HT1080 (cell line): ENCODE data around the gene TMED7. TPM values are rescaled to one million over a fixed set of nuclear protein-coding genes. Genes with fewer than 3 reads are reported as not detected.

Experiments used
- DNase-seq: peaks from one replicate; pipeline ENCODE4 v3.0.0-alpha.2; 2015; ENCODE audit warnings: low read depth
- total RNA-seq: library from RNA; depleted of rRNA; stranded (reverse); fragments of >200 nt; shearing (Covaris generic); gene quantifications from 2 replicates; pipeline ENCODE4 v1.2.3, GENCODE V29; 2014

The TMED7 gene
- total RNA-seq, 1 experiment from 2014 or later, result 288 TPM

DNA sequence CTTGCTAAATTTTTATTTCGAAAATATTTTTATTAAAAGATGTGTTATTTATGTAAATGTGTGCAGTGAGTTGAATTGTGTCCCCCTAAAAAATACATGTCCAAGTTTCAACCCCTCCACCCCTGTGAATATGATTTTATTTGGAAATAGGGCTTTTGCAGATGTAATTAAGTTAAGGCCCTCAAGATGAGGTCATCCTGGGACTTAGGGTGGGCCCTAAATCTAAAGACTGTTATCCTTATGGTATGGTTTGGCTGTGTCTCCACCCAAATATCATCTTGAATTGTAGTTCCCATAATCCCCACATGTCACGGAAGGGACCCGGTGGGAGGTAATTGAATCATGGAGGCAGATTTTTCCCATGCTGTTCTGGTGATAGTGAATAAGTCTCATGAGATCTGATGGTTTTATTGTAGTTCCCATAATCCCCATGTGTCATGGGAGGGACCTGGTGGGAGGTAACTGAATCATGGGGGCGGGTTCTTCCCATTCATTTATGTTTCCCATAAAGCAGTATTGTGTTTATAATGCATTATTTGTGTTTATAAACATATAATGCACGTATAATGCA, 1.5 kb upstream of the TMED7 start:
- DNase-seq, result no peak

DNA sequence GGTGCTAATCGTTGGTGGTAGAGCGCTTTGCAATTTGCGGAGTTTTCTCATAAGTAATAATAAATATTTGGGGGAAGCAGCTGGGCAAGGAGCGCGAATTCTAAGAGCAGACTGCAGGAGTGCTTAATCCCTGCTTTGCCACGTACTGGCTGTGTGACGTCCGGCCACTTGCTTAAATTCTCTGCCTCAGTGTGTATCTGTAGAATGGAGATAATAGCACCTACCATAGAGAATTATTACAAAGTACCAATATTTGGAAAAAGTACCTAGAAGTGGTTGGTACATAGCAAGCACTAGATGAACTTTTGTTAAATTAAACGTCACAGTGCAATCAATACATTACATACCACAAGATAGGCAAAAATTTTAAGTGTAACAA, 598 bp upstream of the TMED7 start:
- DNase-seq, result no peak

DNA sequence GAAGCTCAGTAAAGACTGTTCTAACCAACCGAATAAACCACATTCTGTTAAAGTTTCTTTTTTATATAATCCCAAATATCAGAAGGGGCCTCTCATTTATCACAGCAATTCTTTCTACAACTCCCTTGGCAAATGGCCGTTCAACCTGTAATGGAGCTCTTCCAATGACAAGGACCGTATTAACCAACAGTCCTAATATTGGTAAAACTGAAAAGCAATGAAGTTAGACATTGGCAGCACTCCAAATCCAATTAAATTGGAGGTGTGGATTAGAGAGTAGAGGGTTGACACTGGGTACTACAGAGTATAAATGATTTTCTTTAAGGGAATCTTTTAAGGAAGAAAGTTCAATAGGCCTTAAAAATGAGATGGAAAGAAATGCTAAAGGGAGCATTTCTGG, 842 bp downstream of the TMED7 start:
- DNase-seq, result no peak

DNA sequence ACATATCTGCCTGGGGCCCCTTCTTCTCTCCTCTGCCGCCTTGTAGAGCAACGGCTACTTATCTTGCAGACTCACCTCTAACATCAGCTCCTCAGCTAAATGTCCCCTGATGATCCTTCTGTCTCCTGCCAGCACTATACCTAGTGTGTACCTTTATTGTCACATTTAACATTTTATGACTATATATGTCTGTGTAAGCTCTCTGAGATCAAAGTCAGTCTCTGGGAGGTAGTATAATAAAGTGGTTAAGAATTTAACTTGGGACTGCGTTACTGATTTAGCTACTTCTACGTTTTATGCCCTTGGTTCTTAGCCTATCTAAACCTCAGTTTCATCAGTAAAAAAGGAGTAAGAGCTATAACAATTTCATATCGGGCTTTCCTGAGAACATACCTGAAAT, 2.2 kb downstream of the TMED7 start:
- DNase-seq, result no peak

DNA sequence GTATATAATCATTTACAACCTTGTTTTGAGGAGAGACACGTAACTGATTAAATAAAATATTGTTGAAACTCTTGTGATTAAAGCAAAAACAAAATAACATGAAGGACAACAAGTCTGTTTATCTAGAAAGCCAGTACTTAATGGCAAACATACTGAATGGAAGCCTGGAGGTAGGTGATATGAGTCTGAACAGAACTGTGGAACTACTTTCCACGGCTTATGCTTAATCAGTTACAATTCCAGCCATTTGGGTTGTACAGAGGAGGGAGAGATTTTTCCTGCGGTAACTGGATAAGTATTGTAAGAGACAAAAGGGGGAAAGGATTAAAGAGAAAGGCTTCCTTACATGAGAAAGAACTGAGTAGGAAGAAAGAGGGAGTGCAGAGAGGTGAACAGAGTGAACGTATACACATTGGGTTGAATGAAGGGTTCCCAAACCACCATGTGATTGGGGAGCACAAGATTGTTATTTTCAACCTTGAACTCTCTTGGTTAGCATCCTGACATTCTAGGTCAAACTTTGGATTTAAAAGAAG, 4.4 kb downstream of the TMED7 start:
- no peak for DNase-seq

DNA sequence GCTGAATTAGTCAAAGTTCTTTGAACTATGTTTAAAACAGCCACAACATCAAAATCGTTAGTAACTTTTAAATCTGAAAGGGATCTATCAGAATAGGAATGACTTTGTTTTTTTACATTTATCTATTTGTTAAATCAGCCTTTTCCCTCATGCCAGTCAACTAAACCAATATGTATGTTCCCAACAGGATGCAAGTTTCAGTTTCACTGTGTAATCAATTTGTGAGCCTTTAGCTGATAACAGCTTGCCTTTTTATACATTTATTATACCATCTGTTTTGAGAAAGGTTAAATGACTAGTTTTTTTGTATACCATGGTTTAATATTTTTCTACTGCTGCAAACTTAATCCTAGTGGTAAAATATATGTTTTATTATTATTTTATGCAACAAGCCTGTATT, 8.9 kb downstream of the TMED7 start:
- no peak for DNase-seq

DNA sequence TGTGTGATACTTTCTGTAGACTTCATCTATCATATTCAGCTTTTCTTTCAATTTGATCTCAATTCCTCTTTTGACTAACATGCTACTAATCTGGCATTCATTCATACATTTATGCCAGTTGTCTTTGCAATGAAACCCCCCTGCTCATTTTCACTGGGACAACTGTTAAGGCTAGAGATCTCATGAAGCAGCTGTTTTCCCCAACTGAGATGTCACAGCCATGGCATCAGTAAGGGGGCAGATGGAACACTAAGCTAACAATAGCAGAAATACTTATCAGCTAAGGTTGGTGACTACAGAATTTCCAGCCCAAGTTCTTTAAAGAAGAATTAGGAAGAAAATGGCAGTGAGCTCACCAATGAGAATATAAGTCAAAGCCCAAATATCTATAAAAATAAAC, 9.4 kb downstream of the TMED7 start:
- no peak for DNase-seq

DNA sequence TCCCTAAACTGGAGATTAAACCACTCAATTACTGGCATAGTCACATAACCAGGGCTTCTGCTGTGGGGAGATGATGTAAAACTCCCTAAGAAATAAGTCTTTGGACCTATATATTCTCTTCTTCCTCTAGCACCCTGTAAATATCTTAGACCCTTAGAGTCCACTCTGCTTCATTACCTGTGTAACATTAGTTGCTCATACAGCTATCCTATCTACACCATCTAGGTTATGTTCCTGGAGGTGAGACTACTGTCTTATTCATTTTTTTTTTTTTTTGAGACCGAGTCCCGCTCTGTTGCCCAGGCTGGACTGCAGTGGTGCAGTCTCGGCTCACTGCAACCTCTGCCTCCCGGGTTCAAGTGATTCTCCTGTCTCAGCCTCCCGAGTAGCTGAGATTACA, 14.0 kb downstream of the TMED7 start:
- DNase-seq, result no peak

DNA sequence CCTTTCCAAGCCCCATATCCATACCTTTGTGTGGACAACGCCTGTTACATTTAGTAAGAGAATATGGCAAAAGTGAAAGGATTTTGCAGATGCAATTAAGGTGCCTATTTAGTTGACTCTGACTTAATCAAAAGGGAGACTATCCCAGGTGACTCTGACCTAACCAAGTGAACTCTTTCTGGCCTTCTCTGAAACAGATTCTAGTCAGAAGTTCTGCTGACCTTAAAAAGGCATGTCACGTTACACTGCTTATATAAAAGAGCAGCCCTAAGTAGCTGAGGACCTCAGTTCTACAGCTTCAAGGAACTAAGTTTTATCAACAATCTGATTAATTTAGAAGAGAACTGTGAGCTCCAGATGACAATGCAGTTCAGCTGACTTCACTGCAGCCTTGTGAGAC, 17.9 kb downstream of the TMED7 start:
- DNase-seq, result no peak

DNA sequence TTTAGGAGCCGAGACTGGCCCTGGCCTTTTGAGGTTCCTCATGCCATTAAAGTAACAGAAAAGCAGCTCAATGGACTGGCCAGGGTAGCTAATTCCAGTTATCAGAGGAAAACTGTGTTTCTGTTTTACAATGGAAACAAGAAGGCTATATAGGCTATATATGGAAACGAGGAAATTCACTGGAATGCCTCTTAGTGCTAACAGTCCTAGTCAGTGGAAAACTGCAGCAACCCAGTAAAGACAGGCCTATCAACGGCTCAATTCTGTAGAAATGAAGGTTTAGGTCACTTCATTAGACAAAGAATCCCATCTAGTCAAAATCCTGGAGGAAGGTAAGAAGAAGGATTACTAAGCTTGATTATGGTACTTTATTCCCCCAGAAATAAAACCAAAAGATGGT, 20.4 kb downstream of the TMED7 start:
- no peak for DNase-seq

DNA sequence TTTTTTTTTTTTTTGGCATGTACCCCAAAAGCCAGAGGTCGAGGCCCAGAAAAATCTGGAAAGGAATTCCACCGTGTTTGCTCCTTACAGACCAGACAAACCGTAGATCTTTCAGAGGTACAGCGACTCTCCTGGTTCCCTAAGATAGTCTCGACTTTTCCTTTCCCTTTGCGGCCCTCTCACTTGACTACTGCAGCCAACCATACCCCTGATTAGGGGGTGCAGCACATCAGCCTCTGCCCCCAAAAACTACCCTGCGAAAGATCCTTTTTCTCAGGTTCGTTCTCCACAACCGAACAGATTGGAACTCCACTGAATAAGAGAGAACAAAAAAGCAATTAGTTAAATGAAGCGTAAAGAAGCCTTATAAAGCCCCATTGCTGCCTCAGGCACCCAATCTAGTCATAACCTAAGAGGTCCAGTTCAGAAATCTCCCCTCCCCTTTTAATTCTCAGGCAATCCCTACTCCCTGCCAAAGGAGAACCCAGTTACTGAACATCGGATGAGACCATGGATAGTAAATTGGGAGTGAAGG, 23.2 kb downstream of the TMED7 start:
- no peak for DNase-seq

DNA sequence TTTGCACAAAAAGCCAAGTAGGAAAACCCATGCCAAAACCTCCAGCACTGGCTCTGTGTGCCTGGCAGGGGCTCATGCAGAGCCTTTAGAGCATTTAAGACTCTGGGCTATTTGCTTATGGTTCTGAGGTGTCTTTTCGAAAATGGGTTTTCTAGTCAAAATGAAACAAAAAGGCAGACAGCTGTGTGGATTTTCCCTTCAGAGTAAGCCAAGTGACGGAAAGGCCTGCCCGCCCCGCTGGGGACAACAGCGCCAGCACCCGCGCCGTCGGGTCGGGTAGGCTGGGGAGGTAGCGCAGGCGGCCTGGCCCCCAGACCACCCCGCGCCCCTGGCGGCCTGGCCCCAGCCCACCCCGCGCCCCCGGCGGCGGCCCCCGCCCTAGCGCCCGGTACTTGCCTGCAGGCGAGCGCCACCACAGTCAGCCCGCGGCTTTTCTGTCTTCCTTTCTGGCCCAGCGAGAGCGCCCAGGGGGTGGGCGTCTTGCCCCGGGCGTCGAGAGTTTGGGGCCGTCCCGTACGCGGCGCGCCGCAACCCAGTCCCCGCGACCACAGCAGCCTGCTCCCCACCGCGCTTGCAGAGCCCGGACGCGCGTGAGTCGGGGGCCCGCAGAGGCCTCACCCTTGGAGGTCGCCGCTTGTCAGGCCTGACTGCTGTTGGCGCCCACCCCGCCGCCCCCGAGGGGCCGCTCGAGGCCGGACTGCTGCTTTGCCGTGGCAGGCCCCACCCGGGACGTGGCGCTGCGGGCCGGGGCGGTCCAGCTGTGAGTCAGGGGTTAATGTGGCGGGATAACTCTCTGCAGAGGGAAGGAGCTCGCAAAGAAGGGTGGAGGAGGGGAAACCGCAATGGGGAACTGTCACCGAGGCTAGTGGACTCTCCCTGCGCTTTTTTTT, 23.9 kb downstream of the TMED7 start, which contains the start of gene TICAM2:
Gene TICAM2, minus strand, starts transcription at position 779 of the 890 bp plus-strand sequence. CDS start 21,223 bp downstream, outside the sequence.
- DNase-seq, result peak; percentile 58

DNA sequence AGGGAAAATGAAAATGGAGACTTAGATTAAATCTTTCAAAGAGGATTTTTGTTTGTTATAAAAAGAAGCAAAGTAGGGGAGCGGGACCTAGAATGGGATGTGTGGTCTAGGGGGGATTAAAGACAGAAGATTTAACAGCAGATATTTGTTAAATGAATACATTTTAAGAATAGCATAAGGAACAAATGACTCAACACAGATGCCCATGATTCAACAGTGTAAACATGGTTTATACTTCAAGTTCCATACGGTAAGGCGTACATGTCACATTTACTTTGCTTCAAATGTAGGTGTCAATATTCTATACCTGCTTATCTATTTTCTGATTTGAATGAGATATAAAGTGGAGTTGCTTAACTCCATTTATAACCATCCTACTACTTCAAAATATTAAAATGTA, 25.1 kb downstream of the TMED7 start:
- no peak for DNase-seq

DNA sequence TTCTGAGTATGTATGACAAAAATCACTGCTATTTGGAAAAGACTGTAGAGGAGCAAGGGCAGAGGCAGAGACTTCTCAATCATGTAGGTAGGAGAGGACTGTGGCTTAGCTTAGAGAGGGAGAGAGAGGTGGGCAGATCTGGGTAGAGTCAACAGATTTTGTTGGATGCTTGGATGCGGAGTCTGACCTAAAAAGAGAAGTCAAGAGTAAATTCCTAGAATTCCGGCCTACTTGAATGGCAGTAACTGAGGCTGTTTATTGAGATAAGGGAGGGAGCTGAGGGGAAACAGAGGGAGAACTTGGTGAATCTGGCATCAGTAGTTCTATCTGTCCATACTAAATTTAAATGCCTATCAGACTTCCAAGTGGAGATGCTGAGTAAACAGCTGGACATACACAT, 25.9 kb downstream of the TMED7 start:
- no peak for DNase-seq

DNA sequence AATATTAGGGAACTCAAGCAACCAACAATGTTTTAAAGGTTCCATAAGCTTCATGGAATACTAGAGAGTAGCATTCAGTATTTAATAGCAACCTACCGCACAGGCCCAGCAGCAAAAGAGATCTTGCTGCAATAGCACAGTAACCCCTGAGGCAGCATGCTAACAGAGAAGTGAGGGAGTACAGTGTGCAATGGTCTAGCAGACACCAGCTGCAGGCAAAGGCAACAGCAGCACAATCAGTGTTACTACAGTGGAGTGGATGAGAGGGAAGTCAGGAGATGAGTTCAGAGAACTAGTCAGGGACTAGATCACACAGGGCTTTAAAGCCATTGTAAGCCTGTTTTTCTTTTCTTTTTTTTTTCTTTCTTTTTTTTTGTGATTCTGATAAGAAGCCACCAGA, 26.3 kb downstream of the TMED7 start:
- DNase-seq, result no peak

DNA sequence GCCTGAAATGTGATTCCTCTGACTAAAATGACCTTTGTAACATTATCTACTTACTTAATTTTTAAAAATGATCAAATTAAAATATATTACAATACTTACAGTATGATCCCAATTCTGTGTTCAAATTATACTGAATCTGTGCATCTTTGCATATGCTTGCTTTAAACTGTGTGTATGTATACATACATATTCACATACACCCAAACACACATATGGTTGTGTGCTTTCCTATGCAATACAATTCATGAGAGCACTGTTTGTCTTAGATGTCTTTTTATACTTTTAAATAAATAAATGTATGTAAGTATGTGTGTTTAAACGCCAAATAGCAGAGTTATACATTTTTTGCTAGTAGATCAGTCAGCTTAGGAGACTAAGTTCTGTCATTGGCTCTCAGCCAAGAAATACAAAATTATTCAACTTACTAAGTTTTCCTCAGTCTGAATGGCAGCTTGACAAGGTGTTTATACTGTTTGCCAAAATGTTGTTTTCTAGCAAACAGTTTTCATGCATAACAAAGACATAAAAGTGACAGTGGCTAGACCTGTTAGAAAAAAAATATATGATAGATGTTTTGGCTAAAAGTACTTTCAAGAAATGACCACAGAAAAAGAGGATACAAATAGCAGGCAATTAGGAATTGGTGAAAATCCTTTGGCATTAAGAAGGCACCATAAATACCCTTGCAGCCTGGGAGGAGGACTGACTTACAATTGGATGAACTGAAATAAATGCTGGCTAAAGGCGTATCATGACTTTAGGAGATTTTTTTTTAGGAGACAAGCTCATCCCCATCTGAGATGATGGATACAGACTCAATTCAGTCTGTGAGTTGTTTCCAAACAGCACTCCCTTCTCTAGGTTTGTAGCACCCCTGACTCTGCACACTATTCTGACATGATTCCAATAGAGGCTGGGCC, 31.4 kb downstream of the TMED7 start:
- no peak for DNase-seq

DNA sequence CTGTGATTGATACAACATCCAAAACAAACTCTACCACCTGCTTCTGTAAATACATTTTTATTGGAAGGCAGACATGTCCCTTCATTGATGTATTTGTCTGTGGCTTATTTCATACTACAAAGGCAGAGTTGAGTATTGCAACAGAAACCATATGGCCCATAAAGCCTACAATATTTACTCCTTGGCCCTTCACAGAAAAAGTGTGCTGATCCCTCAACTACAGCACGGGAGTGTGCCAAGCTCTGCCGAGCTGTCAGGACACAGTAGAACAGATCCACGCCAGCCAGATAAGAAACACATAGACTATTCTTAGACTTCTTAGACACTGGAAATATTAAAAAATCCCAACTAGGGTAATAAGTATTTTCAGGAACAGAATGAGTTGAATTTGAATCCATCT, 36.8 kb downstream of the TMED7 start:
- no peak for DNase-seq

DNA sequence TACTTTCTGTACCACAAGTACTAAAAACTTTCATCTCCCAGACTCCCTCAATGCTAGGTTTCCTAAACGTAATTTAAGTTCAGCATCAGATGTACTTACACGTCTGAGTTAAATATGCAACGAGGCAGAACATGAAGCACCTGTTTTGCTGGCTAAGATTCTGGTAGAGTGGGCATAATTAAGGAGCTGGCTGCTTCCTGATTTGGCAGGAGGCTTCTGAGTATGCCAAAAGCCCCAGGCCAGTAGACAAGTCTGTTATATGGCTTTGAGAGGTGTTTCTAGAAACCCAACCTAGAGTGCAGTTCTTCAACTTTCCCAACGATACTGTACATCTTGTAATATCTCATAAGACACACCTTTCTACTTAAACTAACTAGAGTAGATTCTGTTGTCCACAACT, 37.2 kb downstream of the TMED7 start:
- no peak for DNase-seq

DNA sequence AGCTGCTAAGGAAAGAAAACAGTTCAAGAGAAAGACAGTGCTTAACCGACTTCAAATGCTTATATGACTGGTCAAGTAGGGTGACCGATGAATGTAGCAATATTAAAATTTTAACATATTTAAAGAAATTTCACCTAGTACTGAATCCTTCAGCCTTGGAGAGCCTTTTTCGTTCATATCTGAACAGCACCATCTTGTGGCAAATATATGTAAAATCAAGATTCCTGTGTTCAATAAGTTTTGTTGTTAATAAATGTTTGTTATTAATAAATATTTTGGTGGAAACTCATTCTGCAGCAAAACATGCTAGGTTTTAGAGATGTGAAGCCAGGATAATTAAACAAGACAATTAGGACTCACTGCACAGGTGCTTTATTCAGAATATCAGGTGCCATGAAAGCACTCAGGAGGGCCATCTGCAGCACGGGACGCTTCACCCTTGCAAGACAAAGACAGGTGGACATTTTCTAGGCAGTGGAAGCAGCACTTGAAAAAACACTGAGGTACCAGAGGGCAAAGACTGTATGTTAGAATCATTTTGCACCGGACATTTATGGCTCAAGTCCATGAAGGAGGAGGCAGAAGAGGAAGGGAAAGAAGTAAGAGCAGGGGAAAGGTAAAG, 39.2 kb downstream of the TMED7 start:
- no peak for DNase-seq

DNA sequence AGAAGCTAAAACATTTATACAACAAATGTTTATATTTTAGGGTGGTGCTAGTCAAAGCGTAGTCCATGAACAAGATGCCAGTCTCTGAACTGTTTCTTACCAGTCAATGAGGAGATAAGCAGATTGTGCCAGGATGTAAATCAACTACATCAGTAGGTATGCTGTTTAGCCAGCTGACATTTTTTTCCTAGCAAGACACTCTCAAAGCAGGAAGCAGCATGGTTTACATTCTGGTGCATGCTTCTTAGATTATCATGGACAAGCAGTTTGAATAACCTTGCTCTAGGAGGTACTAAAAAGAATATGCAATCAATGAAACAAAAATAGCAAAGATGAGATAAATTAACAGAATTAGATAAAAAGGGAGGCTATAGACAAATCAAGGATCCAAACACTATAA, 40.6 kb downstream of the TMED7 start:
- no peak for DNase-seq

DNA sequence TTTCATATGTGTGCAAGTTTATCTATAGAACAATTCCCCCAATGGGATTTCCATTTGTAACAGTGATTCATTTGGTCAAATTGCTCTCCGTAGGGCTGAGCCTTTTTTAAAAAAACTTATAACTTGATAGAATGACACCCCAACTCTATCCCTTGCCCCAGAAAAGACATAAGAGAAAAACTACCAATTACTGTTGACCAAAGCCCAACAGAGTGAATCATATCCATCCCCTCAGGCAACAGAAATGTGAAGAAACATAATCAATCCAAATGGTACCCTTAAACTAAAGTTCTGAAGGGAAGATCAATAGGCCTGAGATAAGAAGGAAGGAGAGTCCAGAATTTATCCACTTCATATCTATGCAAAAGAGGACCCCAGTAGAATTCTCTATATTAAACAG, 41.3 kb downstream of the TMED7 start:
- DNase-seq, result no peak
